HG03097 (cell line): Measurements from ENCODE around the gene STK10.

Experiments used
- ATAC-seq: cut with Tn5 transposase; IDR thresholded peaks from one replicate; pipeline ENCODE4 v1.9.1; 2021; ENCODE audit not compliant: unreplicated experiment, low FRiP score

STK10 gene

GRCh38 chr5:172063463-172064235, 124.4 kb downstream of the STK10 start:
- ATAC-seq = no peak

- no peak for ATAC-seq
These were observed 128.3 kb downstream of the STK10 start for GRCh38 chr5:172059661-172060100.

GRCh38 chr5:172058088-172058487, 129.9 kb downstream of the STK10 start:
- no peak for ATAC-seq

DNA sequence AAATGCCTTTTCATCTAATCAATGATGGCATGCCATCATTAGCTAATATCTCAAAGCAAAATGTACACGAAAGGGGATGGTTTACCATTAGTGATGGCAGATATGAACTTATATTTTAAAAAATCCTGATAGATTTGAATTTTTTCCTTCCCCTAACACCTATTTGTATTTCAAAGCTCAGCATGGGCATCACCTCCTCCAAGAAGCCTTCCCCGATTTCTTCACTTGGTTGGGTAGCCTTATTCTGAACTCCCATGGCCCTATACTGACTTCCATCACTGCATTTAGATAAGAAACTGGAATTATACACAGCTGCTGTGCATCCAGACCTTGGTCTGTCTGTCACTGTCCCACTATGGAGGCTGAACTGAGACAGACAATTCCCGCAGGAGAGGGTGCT, 132.0 kb downstream of the STK10 start:
- no peak for ATAC-seq

DNA sequence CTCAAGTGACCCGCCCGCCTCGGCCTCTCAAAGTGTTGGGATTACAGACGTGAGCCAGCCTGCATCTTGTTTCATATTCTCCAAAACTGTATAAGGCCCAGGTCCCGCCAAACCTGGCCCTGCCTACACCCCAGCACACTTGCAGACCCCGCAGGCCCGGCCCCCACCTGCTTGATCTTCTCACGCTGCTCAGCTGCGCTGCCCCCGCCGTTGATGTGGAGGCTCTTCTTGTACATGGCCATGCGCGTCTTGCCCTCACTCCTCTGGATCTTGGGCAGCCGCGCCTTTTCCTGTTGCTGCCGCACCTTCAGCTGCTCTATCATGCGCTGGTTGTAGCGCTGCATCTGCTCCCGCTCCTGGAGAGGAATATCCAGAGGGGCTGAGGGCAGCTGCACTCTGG, 132.6 kb downstream of the STK10 start:
- no peak for ATAC-seq

DNA sequence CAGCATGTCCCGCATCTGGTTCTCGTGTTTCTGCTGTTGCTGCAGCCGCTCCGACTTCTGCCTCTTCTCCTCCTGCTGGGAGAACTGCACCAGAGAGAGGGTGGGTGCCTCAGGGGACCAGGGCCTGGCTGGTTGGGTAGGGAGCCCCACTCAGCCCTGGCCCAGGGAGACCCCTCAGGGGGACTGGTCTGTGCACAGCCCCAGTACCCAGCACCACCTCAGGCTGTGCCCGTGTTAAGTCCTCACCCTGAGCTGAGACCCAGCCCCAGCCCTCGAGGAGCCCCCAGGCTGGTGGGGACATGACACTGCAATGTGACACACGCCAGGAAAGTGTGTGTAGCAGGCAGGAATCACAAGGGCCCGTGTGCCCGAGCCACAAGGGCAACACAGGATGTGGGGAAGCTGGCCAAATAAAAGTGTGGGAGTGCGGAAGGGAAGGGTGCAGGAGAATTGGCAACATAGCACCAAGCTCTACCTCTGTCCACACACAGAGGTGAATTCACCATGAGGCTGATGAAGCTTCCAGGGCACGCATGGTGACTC, 133.3 kb downstream of the STK10 start:
- ATAC-seq = no peak

DNA sequence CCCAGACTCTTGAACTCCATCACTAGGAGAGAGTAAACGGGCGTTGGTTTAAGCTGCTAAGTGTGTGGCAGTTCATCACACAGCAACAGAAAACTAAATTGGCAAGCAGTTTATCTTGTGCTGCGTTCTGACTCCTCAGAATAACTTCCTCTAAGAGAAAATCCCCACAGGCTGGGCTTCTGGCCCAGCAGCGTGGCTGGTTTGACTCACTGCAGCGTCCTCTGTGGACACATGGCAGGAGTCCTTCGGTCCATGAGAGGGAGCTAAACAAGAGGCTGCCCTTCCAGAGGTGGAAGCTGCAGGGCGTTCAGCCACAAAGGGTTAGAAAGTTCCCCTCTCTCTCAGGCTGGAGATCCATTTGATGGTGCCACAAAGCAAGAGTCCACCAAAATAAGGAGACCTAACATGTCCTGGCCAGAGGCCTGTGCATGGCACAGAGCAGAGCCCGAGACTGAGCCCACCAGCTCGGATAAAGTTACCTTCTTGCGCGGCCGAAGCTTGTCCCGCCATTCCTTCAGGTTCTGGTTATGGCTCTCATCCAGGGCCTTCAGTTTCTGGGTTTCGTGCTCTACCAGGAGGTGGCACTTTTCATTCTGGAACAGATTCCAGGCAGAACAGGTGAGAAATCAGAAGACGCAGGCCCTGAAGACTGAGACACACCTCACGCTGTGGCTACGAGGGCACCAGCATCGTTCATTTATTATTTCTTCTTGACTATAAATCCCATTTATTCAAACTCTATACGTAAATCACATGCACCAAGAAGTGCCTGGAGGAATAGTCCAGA, 135.4 kb downstream of the STK10 start:
- no peak for ATAC-seq

GRCh38 chr5:172051643-172052339, 136.2 kb downstream of the STK10 start:
- no peak for ATAC-seq

- ATAC-seq = no peak
These were observed 137.9 kb downstream of the STK10 start for GRCh38 chr5:172050080-172050479.

DNA sequence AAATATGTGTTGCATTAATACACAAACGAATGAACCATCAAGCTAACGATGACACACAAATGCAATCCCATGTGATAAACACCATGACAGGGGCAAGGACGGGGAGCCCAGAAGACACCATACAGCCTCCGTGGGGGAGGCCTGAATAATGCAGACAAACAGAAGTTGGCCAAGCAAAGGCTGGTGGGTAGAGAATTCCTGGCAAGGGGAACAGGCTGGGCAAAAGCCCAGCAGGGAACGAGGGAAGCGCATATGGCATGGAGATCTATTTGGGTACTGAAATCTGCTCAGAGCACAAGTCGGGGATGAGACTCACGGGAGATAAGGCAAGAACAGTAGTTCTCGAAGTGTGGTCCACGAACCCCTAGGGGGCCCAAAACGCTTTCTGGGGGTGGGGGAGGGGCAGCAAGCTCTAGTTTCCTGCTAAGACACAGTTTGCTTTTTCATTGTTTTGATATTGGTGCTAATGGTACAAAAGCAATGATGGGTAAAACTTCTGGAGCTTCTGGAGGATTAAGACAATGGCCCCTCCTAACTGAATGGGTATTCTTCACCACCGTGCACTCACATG, 138.7 kb downstream of the STK10 start:
- no peak for ATAC-seq

GRCh38 chr5:172048539-172049101, 139.4 kb downstream of the STK10 start:
- no peak for ATAC-seq

- ATAC-seq = no peak
These were observed 139.9 kb downstream of the STK10 start for GRCh38 chr5:172048170-172048422.

DNA sequence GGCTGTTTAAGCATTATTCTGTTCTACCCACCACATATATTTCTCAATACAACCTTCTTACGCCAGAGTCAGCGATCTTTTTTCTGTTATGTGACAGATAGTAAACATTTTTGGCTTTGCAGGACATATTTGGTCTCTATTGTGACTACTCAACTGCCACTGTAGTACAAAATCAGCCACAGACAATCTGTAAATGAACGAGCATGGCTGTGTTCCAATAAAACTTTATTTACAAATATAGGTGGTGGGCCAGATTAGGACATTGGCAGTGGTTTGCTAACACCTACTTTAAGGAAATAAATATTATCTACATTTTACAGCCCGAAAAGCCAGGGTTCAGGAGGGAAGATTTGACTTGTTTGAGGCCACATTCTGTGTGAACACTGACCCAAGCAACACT, 141.4 kb downstream of the STK10 start:
- ATAC-seq = no peak

DNA sequence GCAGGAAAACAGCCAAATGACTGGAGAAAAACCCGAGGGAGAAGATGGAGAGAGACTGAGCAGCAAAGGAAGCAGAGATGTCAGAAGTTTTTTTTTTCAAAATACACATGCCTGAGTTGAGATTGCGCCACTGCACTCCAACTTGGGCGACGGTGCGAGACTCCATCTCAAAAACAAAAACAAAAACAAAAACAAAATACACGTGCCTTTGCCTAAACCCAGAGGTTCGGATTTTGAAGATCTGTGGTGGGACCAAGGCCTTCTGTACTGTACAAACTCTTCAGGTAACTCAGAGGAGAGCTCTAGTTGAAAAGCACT, 142.8 kb downstream of the STK10 start:
- no peak for ATAC-seq

DNA sequence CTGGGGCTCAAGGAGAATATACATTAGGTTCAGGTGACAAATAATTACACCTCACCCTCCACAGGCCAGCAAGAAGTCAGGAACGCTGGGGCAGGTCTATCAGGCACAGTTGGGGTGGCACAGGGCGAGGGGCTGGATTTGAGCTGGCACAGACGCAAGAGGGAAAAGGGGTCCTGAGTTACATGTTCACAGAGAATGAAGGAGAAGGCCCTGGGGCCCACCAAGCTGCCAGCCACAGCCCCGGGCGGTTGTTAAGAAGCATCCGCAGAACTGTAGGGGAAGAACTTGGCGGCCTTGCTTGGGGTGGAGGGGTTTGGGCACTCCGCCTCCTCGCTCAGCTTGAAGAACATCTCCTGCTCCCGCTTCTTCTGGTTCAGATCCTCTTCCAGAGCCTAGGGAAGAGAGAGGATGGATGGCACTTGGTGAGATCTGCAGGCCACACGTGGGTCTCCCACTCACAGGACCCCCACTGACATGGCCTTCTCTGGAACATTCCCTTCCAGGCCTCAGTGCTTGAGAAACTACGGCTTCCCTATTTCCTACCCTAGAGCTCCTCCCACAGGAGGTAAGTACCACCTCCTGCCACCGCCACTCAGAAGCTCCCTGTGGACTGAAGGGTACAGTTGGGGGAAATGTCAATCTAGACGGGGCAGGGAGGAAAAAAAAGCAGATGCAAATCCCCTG, 143.3 kb downstream of the STK10 start:
- ATAC-seq = no peak

- ATAC-seq = no peak
These were observed 144.2 kb downstream of the STK10 start for GRCh38 chr5:172043865-172044264.

DNA sequence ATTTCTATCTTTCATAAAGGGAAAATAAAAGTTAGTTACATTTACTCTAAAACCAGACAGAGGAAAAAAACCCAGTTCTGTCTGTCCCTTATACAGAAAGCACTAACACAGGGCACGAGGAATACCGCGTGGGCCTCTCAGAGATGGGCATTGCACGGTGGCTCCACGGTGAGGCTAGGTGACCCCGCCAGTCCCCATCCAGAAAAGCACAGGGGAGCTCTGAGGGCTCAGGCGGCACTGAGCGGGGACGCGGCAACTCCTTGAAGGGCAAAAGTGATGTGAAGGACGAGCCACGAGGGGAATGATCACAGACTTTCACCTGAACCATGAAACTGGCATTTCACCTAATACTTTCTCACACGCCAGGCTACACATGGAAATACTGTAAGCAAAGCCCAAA, 145.8 kb downstream of the STK10 start:
- no peak for ATAC-seq

DNA sequence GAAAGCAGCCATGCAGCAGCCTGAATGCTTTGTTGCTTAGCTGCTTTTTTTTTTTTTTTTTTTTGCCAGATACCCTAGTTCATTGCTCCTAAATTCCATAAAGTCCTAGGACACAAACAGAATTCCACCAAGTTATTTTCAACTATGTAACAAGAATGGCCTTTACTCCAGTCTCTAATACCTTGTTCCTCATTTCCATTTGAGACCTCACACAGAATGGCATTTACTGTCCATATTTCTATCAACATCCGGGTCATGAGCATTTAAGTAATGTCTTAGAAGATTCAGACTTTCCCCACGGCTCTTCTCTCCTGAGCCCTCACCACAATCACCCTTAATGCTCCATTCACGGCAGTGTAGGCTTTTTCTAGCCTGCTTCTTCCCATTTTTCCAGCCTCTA, 149.9 kb downstream of the STK10 start:
- ATAC-seq = no peak

GRCh38 chr5:172035049-172035448, 153.0 kb downstream of the STK10 start:
- peak; percentile 54 for ATAC-seq

DNA sequence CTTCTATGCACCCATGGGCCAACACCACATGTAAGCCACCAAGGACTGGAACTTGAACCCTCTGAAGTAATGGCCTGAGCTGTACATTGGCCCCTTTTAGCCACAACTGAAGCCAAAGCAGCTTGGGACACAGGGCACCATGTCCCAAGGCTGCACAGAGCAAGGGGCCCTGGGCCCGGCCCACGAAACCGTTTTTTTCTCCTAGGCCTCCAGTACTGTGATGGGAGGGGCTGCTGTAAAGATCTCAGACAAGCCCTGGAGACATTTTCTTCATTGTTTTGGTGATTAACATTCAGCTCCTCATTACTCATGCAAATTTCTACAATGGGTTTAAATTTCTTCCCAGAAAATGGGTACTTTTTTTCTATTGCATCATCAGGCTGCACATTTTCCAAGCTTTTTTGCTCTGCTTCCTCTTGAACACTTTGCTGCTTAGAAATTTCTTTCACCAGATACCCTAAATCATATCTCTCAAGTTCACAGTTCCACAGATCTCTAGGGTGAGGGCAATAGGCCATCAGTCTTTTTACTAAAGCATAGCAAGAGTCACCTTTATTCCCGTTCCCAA, 156.0 kb downstream of the STK10 start:
- ATAC-seq = no peak
